Measurements from ENCODE around the gene B3GNT9. TPM values are rescaled to one million over a fixed set of nuclear protein-coding genes. Genes with fewer than 3 reads are reported as not detected.
"Not testable (repeated sequence)": the region's sequence is repeated elsewhere in the genome, so short reads cannot be mapped to it uniquely, and the experiment has no call there.

B3GNT9 gene
- total and polyA plus RNA-seq, 5 donors = 11.7 to 19.8 (median 18.2) TPM

DNA sequence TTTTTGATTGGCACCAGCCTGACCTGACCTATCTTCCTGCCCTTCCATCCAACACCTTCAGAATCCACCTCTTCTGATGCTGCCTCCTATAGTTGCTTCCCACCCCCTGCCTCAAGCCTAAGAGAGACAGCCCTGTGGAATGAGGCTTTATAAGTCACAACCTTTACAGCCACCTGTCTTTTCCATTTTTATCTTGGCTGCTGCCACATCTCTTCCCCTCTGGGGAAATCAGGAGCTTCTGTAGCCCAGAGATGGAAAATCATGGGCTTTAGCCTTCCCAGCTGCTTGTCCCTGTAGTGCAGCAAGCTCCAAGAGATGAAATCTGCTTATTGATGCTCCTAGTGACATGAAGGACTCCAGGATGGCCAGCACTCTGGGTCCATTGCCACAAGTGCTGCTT, 22.4 kb downstream of the B3GNT9 start:
- Histone ChIP-seq H3K4me1 (ENCODE audit: control insufficient read depth, insufficient read depth, low read length) (no peaks in the 10 kb centered on the region), H3K27ac (ENCODE audit: low read length) (no peak overlapping the region), H3K27me3 (ENCODE audit: control insufficient read depth, insufficient read depth) (no peaks in the 10 kb centered on the region), H3K9me3 (ENCODE audit: control insufficient read depth, low read length) (no peaks in the 10 kb centered on the region), H3K4me3 (ENCODE audit: low read length) (no peak overlapping the region)
- intact Hi-C loops (cut with DNase I) = no loop called here
- ATAC-seq = no peak
- DNase-seq = no peak

DNA sequence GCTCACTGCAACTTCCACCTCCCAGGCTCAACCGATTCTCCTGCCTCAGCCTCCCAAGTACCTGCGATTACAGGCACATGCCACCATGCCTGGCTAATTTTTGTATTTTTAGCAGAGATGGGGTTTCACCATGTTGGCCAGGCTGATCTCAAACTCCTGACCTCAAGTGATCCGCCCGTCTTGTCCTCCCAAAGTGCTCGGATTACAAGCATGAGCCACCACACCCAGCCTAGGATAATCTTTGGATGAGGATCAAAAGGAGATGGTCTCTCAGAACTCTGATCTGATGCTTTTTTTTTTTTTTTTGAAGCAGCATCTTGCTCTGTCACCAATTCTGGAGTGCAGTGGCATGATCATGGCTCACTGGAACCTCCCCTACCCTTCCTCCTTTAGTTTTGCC, 28.0 kb downstream of the B3GNT9 start:
- H3K27me3 ChIP-seq (ENCODE audit: control insufficient read depth, insufficient read depth); DNase-seq; intact Hi-C loops (cut with DNase I); H3K4me1 ChIP-seq (ENCODE audit: control insufficient read depth, insufficient read depth, low read length); H3K9me3 ChIP-seq (ENCODE audit: control insufficient read depth, low read length); H3K27ac ChIP-seq (ENCODE audit: low read length); H3K4me3 ChIP-seq (ENCODE audit: low read length); ATAC-seq: not testable (repeated sequence)
- WGBS = 97% methylated on average over 5 of the region's 5 CpGs

- no peaks in the 10 kb centered on the region for H3K4me1 ChIP-seq (ENCODE audit: control insufficient read depth, insufficient read depth, low read length)
- 90% methylated on average over 5 of the region's 5 CpGs for WGBS
- H3K9me3 ChIP-seq (ENCODE audit: control insufficient read depth, low read length) = no peaks in the 10 kb centered on the region
- H3K27ac ChIP-seq (ENCODE audit: low read length) = no peak overlapping the region
- H3K4me3 ChIP-seq (ENCODE audit: low read length) = no peak overlapping the region
- no peaks in the 10 kb centered on the region for H3K27me3 ChIP-seq (ENCODE audit: control insufficient read depth, insufficient read depth)
- ATAC-seq = no peak
- DNase-seq = no peak
- intact Hi-C loops (cut with DNase I) = no loop called here
Measured at GRCh38 chr16:67120025-67120424, 30.8 kb downstream of the B3GNT9 start.

- Histone ChIP-seq H3K27me3 (ENCODE audit: control insufficient read depth, insufficient read depth) (no peaks in the 10 kb centered on the region), H3K4me1 (ENCODE audit: control insufficient read depth, insufficient read depth, low read length) (no peaks in the 10 kb centered on the region), H3K4me3 (ENCODE audit: low read length) (no peak overlapping the region), H3K9me3 (ENCODE audit: control insufficient read depth, low read length) (no peaks in the 10 kb centered on the region), H3K27ac (ENCODE audit: low read length) (no peak overlapping the region)
- no peak for DNase-seq
- ATAC-seq = no peak
- intact Hi-C loops (cut with DNase I) = no loop called here
- 93% methylated on average over 9 of the region's 9 CpGs for WGBS
Measured at GRCh38 chr16:67117716-67118115, 33.1 kb downstream of the B3GNT9 start.

DNA sequence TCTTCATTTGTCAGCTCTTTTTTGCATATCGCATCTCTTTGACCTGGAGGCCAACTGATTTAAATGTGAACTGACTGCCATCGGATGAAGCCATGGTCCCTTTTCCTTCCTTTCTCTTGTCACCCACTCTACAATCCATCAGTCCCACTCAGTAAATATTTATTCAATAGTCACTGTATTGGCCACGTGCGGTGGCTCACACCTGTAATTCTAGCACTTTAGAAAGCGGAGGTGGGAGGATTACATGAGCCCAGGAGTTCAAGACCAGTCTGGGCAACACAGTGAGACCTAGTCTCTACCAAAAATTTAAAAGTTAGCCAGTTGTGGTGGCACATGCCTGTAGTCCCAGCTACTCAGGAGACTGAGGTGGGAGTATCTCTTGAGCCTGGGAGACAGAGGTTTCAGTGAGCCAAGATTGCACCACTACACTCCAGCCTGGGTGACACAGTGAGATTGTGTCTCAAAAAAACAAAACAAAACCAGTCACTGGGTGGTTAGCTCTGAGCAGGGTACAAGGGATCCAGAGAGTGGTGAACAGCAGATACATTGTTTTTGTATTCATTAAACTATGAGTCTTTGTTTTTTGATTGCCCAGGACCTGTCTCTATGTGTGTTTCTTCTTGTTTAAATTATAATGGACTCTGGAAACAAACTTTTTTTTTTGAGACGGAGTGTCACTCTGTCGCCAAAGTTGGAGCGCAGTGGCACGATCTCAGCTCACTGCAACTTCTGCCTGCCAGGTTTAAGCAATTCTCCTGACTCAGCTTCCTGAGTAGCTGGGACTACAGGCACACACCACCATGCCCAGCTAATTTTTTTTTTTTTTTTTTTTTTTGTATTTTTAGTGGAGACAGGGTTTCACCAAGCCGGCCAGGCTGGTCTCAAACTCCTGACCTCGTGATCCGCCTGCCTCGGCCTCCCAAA, 34.1 kb downstream of the B3GNT9 start:
- 84% methylated on average over 13 of the region's 13 CpGs for WGBS
- Histone ChIP-seq H3K4me3 (ENCODE audit: low read length) (no peak overlapping the region), H3K27ac (ENCODE audit: low read length) (no peak overlapping the region), H3K4me1 (ENCODE audit: control insufficient read depth, insufficient read depth, low read length) (no peaks in the 10 kb centered on the region), H3K9me3 (ENCODE audit: control insufficient read depth, low read length) (no peaks in the 10 kb centered on the region), H3K27me3 (ENCODE audit: control insufficient read depth, insufficient read depth) (no peaks in the 10 kb centered on the region)
- intact Hi-C loops (cut with DNase I) = no loop called here
- DNase-seq = no peak
- peak in 1 of 2 donors; percentile 18 for ATAC-seq

DNA sequence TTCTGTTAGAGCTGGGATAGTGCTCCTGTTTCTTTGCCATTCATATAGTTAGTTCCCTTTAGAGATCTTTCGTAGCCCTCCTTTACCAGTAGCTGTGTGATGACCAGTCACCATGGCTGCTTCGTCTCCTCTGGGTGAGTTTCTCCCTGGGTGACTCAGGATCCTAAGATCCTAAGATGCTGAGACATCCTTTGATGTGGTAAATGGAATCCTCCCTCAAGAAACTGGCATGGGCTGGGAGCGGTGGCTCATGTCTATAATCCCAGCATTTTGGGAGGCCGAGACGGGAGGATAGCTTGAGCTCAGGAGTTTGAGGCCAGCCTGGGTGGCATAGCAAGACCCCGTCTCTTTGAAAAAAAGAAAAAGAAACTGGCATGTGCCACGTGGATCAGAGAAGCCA, 35.2 kb downstream of the B3GNT9 start:
- H3K9me3 ChIP-seq (ENCODE audit: control insufficient read depth, low read length) = no peaks in the 10 kb centered on the region
- no peak overlapping the region for H3K4me3 ChIP-seq (ENCODE audit: low read length)
- DNase-seq (no peak), ATAC-seq (no peak)
- no peaks in the 10 kb centered on the region for H3K27me3 ChIP-seq (ENCODE audit: control insufficient read depth, insufficient read depth)
- 84% methylated on average over 7 of the region's 7 CpGs for WGBS
- H3K27ac ChIP-seq (ENCODE audit: low read length) = no peak overlapping the region
- intact Hi-C loops (cut with DNase I) = no loop called here
- H3K4me1 ChIP-seq (ENCODE audit: control insufficient read depth, insufficient read depth, low read length) = no peaks in the 10 kb centered on the region

DNA sequence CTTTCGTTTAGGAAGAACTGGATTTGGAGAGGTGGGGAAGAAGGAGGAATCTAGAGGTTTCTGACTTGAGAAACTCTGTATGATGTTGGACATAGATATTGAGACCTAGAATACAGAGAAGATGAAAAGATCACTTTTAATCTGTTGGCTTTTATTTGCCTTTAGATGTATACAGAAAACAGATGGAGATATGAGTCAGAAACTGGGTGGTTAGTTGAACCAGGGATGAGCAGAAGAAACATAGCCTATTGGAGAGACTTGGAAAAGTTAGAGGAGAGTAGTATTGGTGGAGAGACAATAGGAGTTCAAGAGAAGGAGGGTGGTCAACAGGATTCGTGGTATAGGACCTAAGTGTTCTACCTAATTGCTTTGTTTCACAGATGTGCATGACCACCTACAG, 36.0 kb downstream of the B3GNT9 start:
- Histone ChIP-seq H3K27ac (ENCODE audit: low read length) (no peak overlapping the region), H3K9me3 (ENCODE audit: control insufficient read depth, low read length) (no peaks in the 10 kb centered on the region), H3K27me3 (ENCODE audit: control insufficient read depth, insufficient read depth) (no peaks in the 10 kb centered on the region), H3K4me3 (ENCODE audit: low read length) (no peak overlapping the region), H3K4me1 (ENCODE audit: control insufficient read depth, insufficient read depth, low read length) (no peaks in the 10 kb centered on the region)
- DNase-seq (no peak), ATAC-seq (no peak)
- intact Hi-C loops (cut with DNase I) = loop anchor here in 1 of 4 donors (5.0 kb wide), 1 partner anchor 33 kb away; no protein-coding TSS in a partner anchor
- WGBS = 73% methylated on average over 2 of the region's 2 CpGs

DNA sequence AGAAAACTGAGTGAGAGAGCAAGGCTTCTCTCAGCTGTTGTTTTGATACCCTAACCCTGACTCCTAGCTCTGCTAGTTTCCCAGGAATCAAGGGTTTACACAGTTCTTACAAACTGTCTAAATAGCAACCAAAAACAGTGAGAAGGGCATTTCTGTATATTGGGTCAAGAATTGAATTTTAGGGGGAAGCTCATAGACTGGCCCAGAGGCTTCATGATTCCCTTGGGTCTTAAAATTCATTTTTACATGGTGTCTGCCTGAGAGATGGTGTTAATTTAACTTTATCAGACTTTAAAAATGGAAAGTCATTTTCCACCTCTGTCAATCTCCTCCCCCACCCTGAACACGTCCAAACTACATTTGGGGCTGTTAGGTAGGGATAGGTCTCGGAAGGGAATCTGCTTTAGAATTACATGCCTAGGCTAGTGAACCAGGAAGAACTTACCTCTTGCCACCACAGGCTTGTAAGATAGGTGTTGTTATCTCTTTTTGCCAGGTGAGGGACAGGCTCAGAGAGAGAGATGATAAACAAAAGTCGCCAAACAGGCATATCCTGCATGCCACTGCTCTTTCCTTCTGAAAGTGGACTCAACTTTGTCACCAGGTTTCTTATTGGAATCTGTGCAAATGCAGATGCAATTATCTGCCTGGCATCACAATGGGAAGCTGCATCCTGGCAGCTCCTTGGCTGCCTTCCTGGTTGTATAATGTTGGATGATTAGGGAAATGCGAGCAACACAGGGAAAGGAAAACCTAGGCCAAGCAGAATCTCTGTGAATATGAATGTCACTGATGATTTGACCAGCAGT, 38.0 kb downstream of the B3GNT9 start:
- 69% methylated on average over 4 of the region's 4 CpGs for WGBS
- H3K27me3 ChIP-seq (ENCODE audit: control insufficient read depth, insufficient read depth) = no peaks in the 10 kb centered on the region
- ATAC-seq (no peak), DNase-seq (no peak)
- H3K9me3 ChIP-seq (ENCODE audit: control insufficient read depth, low read length) = no peaks in the 10 kb centered on the region
- H3K4me3 ChIP-seq (ENCODE audit: low read length) = no peak overlapping the region
- intact Hi-C loops (cut with DNase I) = loop anchor here in 1 of 4 donors (5.0 kb wide), 1 partner anchor 35 kb away; no protein-coding TSS in a partner anchor
- no peak overlapping the region for H3K27ac ChIP-seq (ENCODE audit: low read length)
- peaks cover 3% of the 10 kb centered on the region for H3K4me1 ChIP-seq (ENCODE audit: control insufficient read depth, insufficient read depth, low read length)

DNA sequence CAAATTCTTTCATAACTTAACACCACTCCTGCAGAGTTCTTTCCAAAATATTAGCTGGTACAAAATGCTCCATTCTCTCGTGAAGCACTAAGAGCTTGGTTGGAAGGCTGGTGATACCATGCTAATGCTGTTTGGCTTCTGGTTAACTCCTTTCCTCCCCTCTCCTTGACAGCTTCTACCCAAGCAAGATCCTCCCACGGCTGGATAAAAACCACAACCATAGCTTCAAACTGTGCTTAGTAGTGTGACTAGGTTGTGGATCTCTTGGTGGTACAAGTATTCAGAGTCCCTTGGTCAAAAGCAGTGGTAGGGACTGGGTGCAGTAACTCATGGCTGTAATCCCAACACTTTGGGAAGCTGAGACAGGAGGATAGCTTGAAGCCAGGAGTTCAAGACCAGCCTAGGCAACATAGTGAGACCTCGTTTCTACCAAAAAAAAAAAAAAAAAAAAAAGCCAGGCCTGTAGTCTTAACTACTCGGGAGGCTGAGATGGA, 38.8 kb downstream of the B3GNT9 start:
- DNase-seq (no peak), ATAC-seq (no peak)
- 82% methylated on average over 4 of the region's 4 CpGs for WGBS
- Histone ChIP-seq H3K9me3 (ENCODE audit: control insufficient read depth, low read length) (no peaks in the 10 kb centered on the region), H3K27ac (ENCODE audit: low read length) (no peak overlapping the region), H3K27me3 (ENCODE audit: control insufficient read depth, insufficient read depth) (no peaks in the 10 kb centered on the region), H3K4me1 (ENCODE audit: control insufficient read depth, insufficient read depth, low read length) (peaks cover 3% of the 10 kb centered on the region), H3K4me3 (ENCODE audit: low read length) (no peak overlapping the region)
- intact Hi-C loops (cut with DNase I) = loop anchor here in 1 of 4 donors (5.0 kb wide), 1 partner anchor 35 kb away; no protein-coding TSS in a partner anchor

DNA sequence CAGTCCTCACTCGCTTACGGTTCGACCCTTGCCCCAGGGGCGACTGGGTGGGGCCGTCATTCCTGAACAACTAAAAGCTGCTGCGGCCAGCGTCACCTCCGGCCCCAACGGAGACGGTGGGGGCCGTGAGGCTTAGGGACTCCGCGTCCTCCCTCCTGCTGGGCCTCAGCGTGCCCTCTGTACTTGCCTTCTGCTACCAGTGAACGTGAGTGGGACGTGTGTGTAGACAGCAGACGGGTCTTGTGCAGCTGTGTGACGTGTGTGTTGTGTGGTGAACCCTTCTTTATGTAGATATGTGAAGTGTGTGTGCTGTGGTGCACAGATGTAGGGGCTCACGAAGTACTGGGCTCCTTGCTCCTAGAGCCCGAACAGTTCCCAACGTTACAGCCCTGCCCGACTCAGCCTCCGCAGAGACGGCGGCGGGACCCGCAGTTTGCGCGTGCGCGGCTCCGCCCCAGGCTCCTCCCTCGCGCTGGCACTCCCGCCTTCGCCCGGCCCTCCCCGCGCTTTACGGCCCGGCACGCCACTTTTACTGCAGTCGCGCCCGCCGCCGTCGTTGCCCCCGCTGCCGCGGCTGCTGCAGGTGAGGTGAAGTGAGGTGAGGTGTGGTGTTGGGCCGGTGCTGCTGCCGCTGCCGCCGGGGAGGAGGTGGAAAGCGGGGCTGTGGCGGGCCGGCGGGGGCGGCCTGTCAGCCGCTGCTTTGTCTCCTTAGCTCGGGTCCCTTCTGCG, 41.2 kb downstream of the B3GNT9 start, which contains the start of gene PHAF1:
Gene PHAF1, plus strand, starts transcription at position 535 of the 729 bp plus-strand sequence. CDS start 235 bp downstream, outside the sequence.
- 1% methylated on average over 63 of the region's 63 CpGs for WGBS
- Histone ChIP-seq H3K4me3 (ENCODE audit: low read length) (peak within 1 kb of the TSS; percentile 80), H3K9me3 (ENCODE audit: control insufficient read depth, low read length) (no peaks in the 10 kb centered on the region), H3K27ac (ENCODE audit: low read length) (peak within 1 kb of the TSS; percentile 66), H3K4me1 (ENCODE audit: control insufficient read depth, insufficient read depth, low read length) (peaks cover 3% of the 10 kb centered on the region), H3K27me3 (ENCODE audit: control insufficient read depth, insufficient read depth) (no peaks in the 10 kb centered on the region)
- DNase-seq (peak; percentile 93 to 98 (median 97)), ATAC-seq (peak; percentile 97)
- intact Hi-C loops (cut with DNase I) = loop anchor here in 1 of 4 donors (5.0 kb wide), 1 partner anchor 38 kb away; no protein-coding TSS in a partner anchor
